Hepatocyte (in vitro differentiated cells): ENCODE results near the gene GHRL. TPM values are rescaled to one million over a fixed set of nuclear protein-coding genes. Genes with fewer than 3 reads are reported as not detected.

Experiments
- DNase-seq: peaks from one replicate; pipeline ENCODE4 v3.0.0-alpha.2; 2016; ENCODE audit warnings: low spot score
- H2AFZ ChIP-seq: fragments of 200-600 bp; sonication (generic); 2 replicates; pipeline ENCODE4 v1.6.0; 2016; ENCODE audit warnings: antibody characterized with exemption, mild to moderate bottlenecking
- H3K27ac ChIP-seq: fragments of 200-600 bp; sonication (generic); 2 replicates; pipeline ENCODE4 v1.5.1; 2016; ENCODE audit warnings: mild to moderate bottlenecking
- H3K27me3 ChIP-seq: fragments of 200-600 bp; sonication (generic); 2 replicates; pipeline ENCODE4 v1.6.1; 2016
- H3K36me3 ChIP-seq: fragments of 200-600 bp; sonication (generic); replicated peaks from 2 replicates; pipeline ENCODE4 v1.5.1; 2016; ENCODE audit warnings: low read depth; ENCODE audit not compliant: insufficient read depth
- H3K4me1 ChIP-seq: fragments of 200-600 bp; sonication (generic); 2 replicates; pipeline ENCODE4 v1.5.1; 2016; ENCODE audit warnings: mild to moderate bottlenecking, moderate library complexity; ENCODE audit not compliant: insufficient read depth
- H3K4me2 ChIP-seq: fragments of 200-600 bp; sonication (generic); 2 replicates; pipeline ENCODE4 v1.6.0; 2016
- H3K4me3 ChIP-seq: fragments of 200-600 bp; sonication (generic); 2 replicates; pipeline ENCODE4 v1.5.1; 2016; ENCODE audit warnings: mild to moderate bottlenecking
- H3K79me2 ChIP-seq: fragments of 200-600 bp; sonication (generic); 2 replicates; pipeline ENCODE4 v1.6.0; 2017; ENCODE audit warnings: mild to moderate bottlenecking
- H3K9me2 ChIP-seq: fragments of 200-600 bp; sonication (generic); replicated peaks from 2 replicates; pipeline ENCODE4 v1.6.0; 2017; ENCODE audit warnings: mild to moderate bottlenecking; ENCODE audit not compliant: insufficient read depth
- H3K9me3 ChIP-seq: fragments of 200-600 bp; sonication (generic); 2 replicates; pipeline ENCODE4 v1.5.1; 2016; ENCODE audit warnings: low read depth, mild to moderate bottlenecking
- H4K20me1 ChIP-seq: fragments of 200-600 bp; sonication (generic); 2 replicates; pipeline ENCODE4 v1.6.0; 2016; ENCODE audit warnings: mild to moderate bottlenecking; ENCODE audit not compliant: insufficient read depth, poor library complexity, severe bottlenecking
- CTCF ChIP-seq: fragments of 200-600 bp; sonication (generic); IDR thresholded peaks from 2 replicates; pipeline ENCODE4 v1.5.1; 2016; ENCODE audit warnings: antibody characterized with exemption, mild to moderate bottlenecking; ENCODE audit not compliant: poor library complexity
- EZH2 ChIP-seq: fragments of 200-600 bp; sonication (generic); IDR thresholded peaks from 2 replicates; pipeline ENCODE4 v1.6.1; 2016; ENCODE audit warnings: antibody characterized with exemption, mild to moderate bottlenecking, borderline replicate concordance
- EZH2phosphoT487 ChIP-seq: fragments of 200-600 bp; sonication (generic); IDR thresholded peaks from one replicate; pipeline ENCODE4 v1.6.1; 2018; ENCODE audit warnings: antibody characterized with exemption, mild to moderate bottlenecking, low read depth, moderate library complexity; ENCODE audit not compliant: unreplicated experiment, severe bottlenecking
- whole genome bisulfite sequencing: methylation state at CpG from one replicate; pipeline ENCODE4 v1.1.6; 2016; ENCODE audit warnings: low lambda C conversion rate; ENCODE audit errors: missing lambda C conversion rate; 5-methylcytosine and 5-hydroxymethylcytosine counted together
- polyA plus RNA-seq: library from polyadenylated mRNA; unstranded; fragments of >200 nt; fragmentation: Nextera tagmentation; extraction: Ambion mirVana; gene quantifications from 2 replicates; pipeline ENCODE4 v1.2.1, GENCODE V29; 2016
- total RNA-seq: library from RNA; depleted of rRNA; stranded (reverse); fragments of >200 nt; gene quantifications from 2 replicates; pipeline ENCODE4 v1.2.3, GENCODE V29; 2014

The GHRL gene
- total and polyA plus RNA-seq, 2 experiments from 2014 or later, result 11.3 to 12.4 TPM

GRCh38 chr3:10319251-10319650, 26.5 kb upstream of the GHRL start:
- Histone ChIP-seq H3K36me3 (no peaks in the 10 kb centered on the region), H3K4me2 (peak overlapping the region; percentile 92), H3K4me1 (peaks cover 19% of the 10 kb centered on the region), H3K4me3 (peak overlapping the region; percentile 21), H3K79me2 (peaks cover 49% of the 10 kb centered on the region), H3K9me2 (no peaks in the 10 kb centered on the region), H3K27me3 (no peaks in the 10 kb centered on the region), H3K9me3 (no peaks in the 10 kb centered on the region), H4K20me1 (peaks cover 38% of the 10 kb centered on the region), H2AFZ (no peak overlapping the region), H3K27ac (no peak overlapping the region)
- DNase-seq, result no peak
- 60% methylated on average over 6 of the region's 6 CpGs for WGBS
- TF ChIP-seq EZH2phosphoT487 (no peak), CTCF (no peak), EZH2 (no peak)

GRCh38 chr3:10317961-10318350, 25.2 kb upstream of the GHRL start:
- Histone ChIP-seq H4K20me1 (peaks cover 40% of the 10 kb centered on the region), H3K4me3 (no peak overlapping the region), H2AFZ (no peak overlapping the region), H3K27ac (peak overlapping the region; percentile 32), H3K27me3 (no peaks in the 10 kb centered on the region), H3K9me3 (no peaks in the 10 kb centered on the region), H3K4me2 (no peak overlapping the region), H3K9me2 (no peaks in the 10 kb centered on the region), H3K36me3 (no peaks in the 10 kb centered on the region), H3K79me2 (peaks cover 52% of the 10 kb centered on the region), H3K4me1 (peaks cover 19% of the 10 kb centered on the region)
- TF ChIP-seq EZH2phosphoT487, result no peak
- TF ChIP-seq CTCF, result no peak
- no peak for TF ChIP-seq EZH2
- no peak for DNase-seq
- 100% methylated on average over 3 of the region's 3 CpGs for WGBS

- no peak overlapping the region for H2AFZ ChIP-seq
- no peaks in the 10 kb centered on the region for H3K9me3 ChIP-seq
- peaks cover 19% of the 10 kb centered on the region for H3K4me1 ChIP-seq
- peaks cover 40% of the 10 kb centered on the region for H4K20me1 ChIP-seq
- 81% methylated on average over 4 of the region's 4 CpGs for WGBS
- TF ChIP-seq EZH2, result no peak
- TF ChIP-seq CTCF, result no peak
- TF ChIP-seq EZH2phosphoT487, result no peak
- peak overlapping the region; percentile 32 for H3K27ac ChIP-seq
- peak overlapping the region; percentile 6 for H3K4me2 ChIP-seq
- H3K27me3 ChIP-seq, result no peaks in the 10 kb centered on the region
- H3K79me2 ChIP-seq, result peaks cover 52% of the 10 kb centered on the region
- DNase-seq, result peak; percentile 40
- H3K9me2 ChIP-seq, result no peaks in the 10 kb centered on the region
- no peaks in the 10 kb centered on the region for H3K36me3 ChIP-seq
- no peak overlapping the region for H3K4me3 ChIP-seq
Measured at GRCh38 chr3:10317311-10317960, 24.7 kb upstream of the GHRL start.

GRCh38 chr3:10315771-10316344, 23.1 kb upstream of the GHRL start:
- Histone ChIP-seq H3K9me2 (no peaks in the 10 kb centered on the region), H3K4me3 (no peak overlapping the region), H3K27me3 (no peaks in the 10 kb centered on the region), H3K79me2 (peaks cover 52% of the 10 kb centered on the region), H3K36me3 (no peaks in the 10 kb centered on the region), H3K4me2 (no peak overlapping the region), H4K20me1 (peaks cover 40% of the 10 kb centered on the region), H3K27ac (no peak overlapping the region), H3K4me1 (peaks cover 19% of the 10 kb centered on the region), H3K9me3 (no peaks in the 10 kb centered on the region), H2AFZ (no peak overlapping the region)
- DNase-seq, result no peak
- 96% methylated on average over 4 of the region's 4 CpGs for WGBS
- no peak for TF ChIP-seq EZH2
